Liver (tissue), 9 donors: Measurements from ENCODE around the gene KRT31. TPM values are rescaled to one million over a fixed set of nuclear protein-coding genes. Genes with fewer than 3 reads are reported as not detected.

Experiments
- DNase-seq: peaks from one replicate; pipeline ENCODE4 v3.0.0-alpha.2; 2017; ENCODE audit warnings: low spot score
- H3K27ac ChIP-seq, 2 donors: one replicate each; pipeline ENCODE4 v1.7.0; 2013; ENCODE audit warnings: inconsistent platforms in 2 of 2, low read length in 2 of 2, control low read depth in 1 of 2, low read depth in 1 of 2, mild to moderate bottlenecking in 1 of 2
- H3K27me3 ChIP-seq, 4 donors: one replicate each; pipeline versions ENCODE4 v1.6.1 to v1.7.0; 2013; ENCODE audit warnings: low read length in 3 of 4, inconsistent platforms in 1 of 4, mild to moderate bottlenecking in 1 of 4, moderate library complexity in 1 of 4; ENCODE audit not compliant: control insufficient read depth in 4 of 4, insufficient read depth in 4 of 4
- H3K36me3 ChIP-seq, 4 donors: one replicate each; pipeline versions ENCODE4 v1.6.1 to v1.7.0; 2013; ENCODE audit warnings: low read length in 3 of 4, mild to moderate bottlenecking in 3 of 4, low read depth in 1 of 4, moderate library complexity in 1 of 4; ENCODE audit not compliant: control insufficient read depth in 4 of 4, insufficient read depth in 3 of 4
- H3K4me1 ChIP-seq, 4 donors: one replicate each; pipeline versions ENCODE4 v1.6.1 to v1.7.0; 2013; ENCODE audit warnings: low read length in 3 of 4, mild to moderate bottlenecking in 3 of 4, moderate library complexity in 1 of 4; ENCODE audit not compliant: control insufficient read depth in 4 of 4, insufficient read depth in 4 of 4
- H3K4me3 ChIP-seq, 3 donors: one replicate each; pipeline versions ENCODE4 v1.6.1 to v1.7.0; 2013; ENCODE audit warnings: low read length in 3 of 3, control low read depth in 1 of 3, low read depth in 1 of 3, mild to moderate bottlenecking in 1 of 3
- H3K9ac ChIP-seq, 2 donors: one replicate each; pipeline ENCODE4 v1.7.0; 2013; ENCODE audit warnings: low read length in 2 of 2, mild to moderate bottlenecking in 2 of 2, moderate library complexity in 2 of 2, control low read depth in 1 of 2, low read depth in 1 of 2
- H3K9me3 ChIP-seq, 4 donors: one replicate each; pipeline versions ENCODE4 v1.6.1 to v1.7.0; 2013; ENCODE audit warnings: low read length in 3 of 4; ENCODE audit not compliant: control insufficient read depth in 4 of 4
- EGR1 ChIP-seq, 2 donors: IDR thresholded peaks; 2 replicates each; pipeline ENCODE4 v1.6.1; 2016 to 2018; ENCODE audit warnings: antibody characterized with exemption in 2 of 2, low read depth in 2 of 2
- FOXA1 ChIP-seq: IDR thresholded peaks from 2 replicates; pipeline ENCODE4 v1.6.1; 2016; ENCODE audit warnings: antibody characterized with exemption
- FOXA2 ChIP-seq: IDR thresholded peaks from 2 replicates; pipeline ENCODE4 v1.6.1; 2016; ENCODE audit warnings: antibody characterized with exemption
- GABPA ChIP-seq, 2 donors: IDR thresholded peaks in 1 of 2; conservative IDR thresholded peaks in 1 of 2; 2 replicates each; pipeline ENCODE4 v1.6.1; 2016; ENCODE audit warnings: antibody characterized with exemption in 2 of 2, mild to moderate bottlenecking in 1 of 2, moderate library complexity in 1 of 2
- HNF4A ChIP-seq, 2 donors: conservative IDR thresholded peaks; 2 replicates each; pipeline ENCODE4 v1.6.1; 2016; ENCODE audit warnings: antibody characterized with exemption in 2 of 2, mild to moderate bottlenecking in 2 of 2
- HNF4G ChIP-seq: IDR thresholded peaks from 2 replicates; pipeline ENCODE4 v1.6.1; 2016; ENCODE audit warnings: antibody characterized with exemption
- JUND ChIP-seq, 2 donors: IDR thresholded peaks; 2 replicates each; pipeline ENCODE4 v1.6.1; 2016; ENCODE audit warnings: antibody characterized with exemption in 2 of 2
- NR2F2 ChIP-seq: IDR thresholded peaks from 2 replicates; pipeline ENCODE4 v1.6.1; 2016; ENCODE audit warnings: antibody characterized with exemption
- RAD21 ChIP-seq, 2 donors: IDR thresholded peaks; 2 replicates each; pipeline ENCODE4 v1.6.1; 2016; ENCODE audit warnings: antibody characterized with exemption in 2 of 2, mild to moderate bottlenecking in 2 of 2
- RXRA ChIP-seq, 2 donors: IDR thresholded peaks; 2 replicates each; pipeline ENCODE4 v1.6.1; 2017 to 2018; ENCODE audit warnings: antibody characterized with exemption in 2 of 2, mild to moderate bottlenecking in 1 of 2
- SP1 ChIP-seq: IDR thresholded peaks from 2 replicates; pipeline ENCODE4 v1.6.1; 2018; ENCODE audit warnings: antibody characterized with exemption, mild to moderate bottlenecking
- TAF1 ChIP-seq: conservative IDR thresholded peaks from 2 replicates; pipeline ENCODE4 v1.6.1; 2016; ENCODE audit warnings: antibody characterized with exemption, mild to moderate bottlenecking
- YY1 ChIP-seq: IDR thresholded peaks from 2 replicates; pipeline ENCODE4 v1.6.1; 2016; ENCODE audit warnings: antibody characterized with exemption, mild to moderate bottlenecking
- ZBTB33 ChIP-seq: IDR thresholded peaks from 2 replicates; pipeline ENCODE4 v1.6.1; 2016; ENCODE audit warnings: antibody characterized with exemption
- WGBS: extraction: QIAGEN DNeasy Blood & Tissue Kit; methylation state at CpG from one replicate; pipeline ENCODE4 v1.1.7; 2013; 5-methylcytosine and 5-hydroxymethylcytosine counted together
- polyA plus RNA-seq, 2 donors: library from polyadenylated mRNA; stranded (reverse) in 1 of 2; unstranded in 1 of 2; fragments of 200-250 nt in 1 of 2; fragments of >200 nt in 1 of 2; fragmentation: Nextera tagmentation in 1 of 2; extraction: Ambion mirVana in 1 of 2; gene quantifications; one replicate each; pipeline versions ENCODE4 v1.2.1 to v1.2.3, GENCODE V29; 2013 to 2015
- total RNA-seq, 2 donors: library from RNA; depleted of rRNA; stranded (reverse); fragments of >200 nt; gene quantifications; one replicate each; pipeline ENCODE4 v1.2.3, GENCODE V29; 2014
- TF ChIP-seq, protein P1 (sequence below): IDR thresholded peaks from 2 replicates; pipeline ENCODE4 v1.6.1; 2016; ENCODE audit warnings: antibody characterized with exemption, mild to moderate bottlenecking
- TF ChIP-seq, protein P2 (sequence below): fragments of 150-350 bp; IDR thresholded peaks from 2 replicates; pipeline ENCODE4 v1.5.1; 2017; ENCODE audit warnings: improper control_type of control experiment, low read depth, low read length; ENCODE audit not compliant: missing input control
- TF ChIP-seq, protein P3 (sequence below): IDR thresholded peaks from 2 replicates; pipeline ENCODE4 v1.6.1; 2016; ENCODE audit warnings: antibody characterized with exemption
- TF ChIP-seq, protein P4 (sequence below): IDR thresholded peaks from 2 replicates; pipeline ENCODE4 v1.6.1; 2016; ENCODE audit warnings: antibody characterized with exemption
- donor health status: healthy.
- donor health status: healthy.
- donor health status: healthy.
- donor health status: healthy.
- donor health status: healthy.

KRT31 gene
- total and polyA plus RNA-seq, 4 donors, result not detected

DNA sequence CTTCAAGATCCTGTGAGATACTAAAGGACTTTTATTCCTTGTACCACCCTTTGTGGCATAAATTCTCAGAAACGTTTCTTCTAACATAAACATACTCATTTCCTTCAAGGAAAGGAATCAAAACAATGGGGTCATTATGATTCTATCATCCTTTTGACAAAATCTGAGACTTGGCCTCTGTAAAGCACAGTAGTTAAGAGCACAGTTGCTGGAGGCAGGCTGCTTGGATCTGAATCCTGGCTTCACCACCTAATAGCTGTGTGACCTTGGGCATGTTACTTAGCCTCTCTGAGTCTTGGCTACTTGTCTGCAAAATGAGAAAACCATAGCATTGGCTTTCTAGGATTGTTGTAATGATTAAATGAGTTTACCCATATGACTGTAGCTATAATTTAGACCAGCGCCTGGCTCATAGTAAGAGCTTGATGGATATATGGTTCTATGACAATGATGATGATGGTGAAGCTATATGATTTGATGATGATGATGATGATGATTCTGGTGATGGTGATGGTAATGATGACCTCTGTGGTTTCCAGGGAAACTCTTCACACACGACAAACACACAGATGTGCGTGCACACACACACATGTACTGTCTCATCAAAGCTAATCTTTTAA is 6.1 kb upstream of the KRT31 start:
- Histone ChIP-seq H3K4me3 (no peak overlapping the region), H3K36me3 (no peaks in the 10 kb centered on the region), H3K9ac (no peak overlapping the region), H3K9me3 (no peaks in the 10 kb centered on the region), H3K27me3 (peaks cover 0 to 3% (median 0%) of the 10 kb centered on the region in 4 donors), H3K4me1 (no peaks in the 10 kb centered on the region), H3K27ac (no peak overlapping the region)
- WGBS, result 74% methylated on average over 4 of the region's 4 CpGs
- TF ChIP-seq RAD21 (IDR thresholded peaks at IDR 0.05), result no peak
- no peak for TF ChIP-seq NR2F2
- TF ChIP-seq HNF4A (conservative IDR thresholded peaks at IDR 0.05), result no peak
- no peak for DNase-seq

DNA sequence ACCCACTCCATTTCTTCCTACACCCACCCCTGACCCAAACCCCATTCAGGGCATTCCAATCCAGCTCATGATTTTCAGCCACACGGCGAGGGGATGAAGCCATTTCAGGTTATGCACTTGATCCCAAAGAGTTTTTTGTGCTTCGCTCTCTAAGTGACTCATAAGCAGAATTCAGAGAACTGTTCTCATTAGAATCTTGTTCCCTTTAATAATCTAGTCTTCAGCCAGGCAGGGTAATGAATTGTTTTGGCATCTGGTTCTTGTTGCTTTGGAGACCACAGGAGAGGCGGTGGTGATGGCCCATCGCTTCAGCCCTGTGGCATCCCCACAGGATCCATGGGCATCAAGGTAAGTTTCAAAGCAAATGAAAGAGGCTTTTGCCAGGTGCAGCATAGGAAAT is 4.8 kb upstream of the KRT31 start:
- DNase-seq, result no peak
- H3K36me3 ChIP-seq, result no peaks in the 10 kb centered on the region
- H3K27me3 ChIP-seq, result peaks cover 0 to 3% (median 0%) of the 10 kb centered on the region in 4 donors
- TF ChIP-seq SP1 (no peak), RXRA (IDR thresholded peaks at IDR 0.05) (no peak), HNF4G (no peak), FOXA2 (no peak), ZBTB33 (no peak), GABPA (IDR thresholded peaks at IDR 0.05 in 1 of 2, conservative IDR thresholded peaks at IDR 0.05 in 1 of 2) (no peak), HNF4A (conservative IDR thresholded peaks at IDR 0.05) (no peak), YY1 (no peak), RAD21 (IDR thresholded peaks at IDR 0.05) (no peak), TAF1 (no peak), FOXA1 (no peak), JUND (IDR thresholded peaks at IDR 0.05) (no peak), EGR1 (IDR thresholded peaks at IDR 0.05; ENCODE audit: low read depth in 2 of 2) (no peak), NR2F2 (no peak)
- TF ChIP-seq, protein P1, sequence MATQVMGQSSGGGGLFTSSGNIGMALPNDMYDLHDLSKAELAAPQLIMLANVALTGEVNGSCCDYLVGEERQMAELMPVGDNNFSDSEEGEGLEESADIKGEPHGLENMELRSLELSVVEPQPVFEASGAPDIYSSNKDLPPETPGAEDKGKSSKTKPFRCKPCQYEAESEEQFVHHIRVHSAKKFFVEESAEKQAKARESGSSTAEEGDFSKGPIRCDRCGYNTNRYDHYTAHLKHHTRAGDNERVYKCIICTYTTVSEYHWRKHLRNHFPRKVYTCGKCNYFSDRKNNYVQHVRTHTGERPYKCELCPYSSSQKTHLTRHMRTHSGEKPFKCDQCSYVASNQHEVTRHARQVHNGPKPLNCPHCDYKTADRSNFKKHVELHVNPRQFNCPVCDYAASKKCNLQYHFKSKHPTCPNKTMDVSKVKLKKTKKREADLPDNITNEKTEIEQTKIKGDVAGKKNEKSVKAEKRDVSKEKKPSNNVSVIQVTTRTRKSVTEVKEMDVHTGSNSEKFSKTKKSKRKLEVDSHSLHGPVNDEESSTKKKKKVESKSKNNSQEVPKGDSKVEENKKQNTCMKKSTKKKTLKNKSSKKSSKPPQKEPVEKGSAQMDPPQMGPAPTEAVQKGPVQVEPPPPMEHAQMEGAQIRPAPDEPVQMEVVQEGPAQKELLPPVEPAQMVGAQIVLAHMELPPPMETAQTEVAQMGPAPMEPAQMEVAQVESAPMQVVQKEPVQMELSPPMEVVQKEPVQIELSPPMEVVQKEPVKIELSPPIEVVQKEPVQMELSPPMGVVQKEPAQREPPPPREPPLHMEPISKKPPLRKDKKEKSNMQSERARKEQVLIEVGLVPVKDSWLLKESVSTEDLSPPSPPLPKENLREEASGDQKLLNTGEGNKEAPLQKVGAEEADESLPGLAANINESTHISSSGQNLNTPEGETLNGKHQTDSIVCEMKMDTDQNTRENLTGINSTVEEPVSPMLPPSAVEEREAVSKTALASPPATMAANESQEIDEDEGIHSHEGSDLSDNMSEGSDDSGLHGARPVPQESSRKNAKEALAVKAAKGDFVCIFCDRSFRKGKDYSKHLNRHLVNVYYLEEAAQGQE, result no peak
- TF ChIP-seq, protein P2, sequence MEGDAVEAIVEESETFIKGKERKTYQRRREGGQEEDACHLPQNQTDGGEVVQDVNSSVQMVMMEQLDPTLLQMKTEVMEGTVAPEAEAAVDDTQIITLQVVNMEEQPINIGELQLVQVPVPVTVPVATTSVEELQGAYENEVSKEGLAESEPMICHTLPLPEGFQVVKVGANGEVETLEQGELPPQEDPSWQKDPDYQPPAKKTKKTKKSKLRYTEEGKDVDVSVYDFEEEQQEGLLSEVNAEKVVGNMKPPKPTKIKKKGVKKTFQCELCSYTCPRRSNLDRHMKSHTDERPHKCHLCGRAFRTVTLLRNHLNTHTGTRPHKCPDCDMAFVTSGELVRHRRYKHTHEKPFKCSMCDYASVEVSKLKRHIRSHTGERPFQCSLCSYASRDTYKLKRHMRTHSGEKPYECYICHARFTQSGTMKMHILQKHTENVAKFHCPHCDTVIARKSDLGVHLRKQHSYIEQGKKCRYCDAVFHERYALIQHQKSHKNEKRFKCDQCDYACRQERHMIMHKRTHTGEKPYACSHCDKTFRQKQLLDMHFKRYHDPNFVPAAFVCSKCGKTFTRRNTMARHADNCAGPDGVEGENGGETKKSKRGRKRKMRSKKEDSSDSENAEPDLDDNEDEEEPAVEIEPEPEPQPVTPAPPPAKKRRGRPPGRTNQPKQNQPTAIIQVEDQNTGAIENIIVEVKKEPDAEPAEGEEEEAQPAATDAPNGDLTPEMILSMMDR, result no peak
- TF ChIP-seq, protein P3, sequence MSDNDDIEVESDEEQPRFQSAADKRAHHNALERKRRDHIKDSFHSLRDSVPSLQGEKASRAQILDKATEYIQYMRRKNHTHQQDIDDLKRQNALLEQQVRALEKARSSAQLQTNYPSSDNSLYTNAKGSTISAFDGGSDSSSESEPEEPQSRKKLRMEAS, result no peak
- TF ChIP-seq, protein P4, sequence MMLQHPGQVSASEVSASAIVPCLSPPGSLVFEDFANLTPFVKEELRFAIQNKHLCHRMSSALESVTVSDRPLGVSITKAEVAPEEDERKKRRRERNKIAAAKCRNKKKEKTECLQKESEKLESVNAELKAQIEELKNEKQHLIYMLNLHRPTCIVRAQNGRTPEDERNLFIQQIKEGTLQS, result no peak
- no peaks in the 10 kb centered on the region for H3K4me1 ChIP-seq
- WGBS, result 91% methylated on average over 5 of the region's 5 CpGs
- no peak overlapping the region for H3K4me3 ChIP-seq
- no peaks in the 10 kb centered on the region for H3K9me3 ChIP-seq
- H3K27ac ChIP-seq, result no peak overlapping the region
- H3K9ac ChIP-seq, result no peak overlapping the region
